Measurements from ENCODE around the gene PBX3.

PBX3 gene

GRCh38 chr9:125749287-125749935 is 2.2 kb downstream of the PBX3 start:
- no peak for TF ChIP-seq ZFX (IDR thresholded peaks at IDR 0.05)
- no peak for TF ChIP-seq CTCF (conservative IDR thresholded peaks at IDR 0.05)
- no peak overlapping the region for H3K27ac ChIP-seq

- TF ChIP-seq ZFX (IDR thresholded peaks at IDR 0.05) (no peak), CTCF (conservative IDR thresholded peaks at IDR 0.05) (no peak)
Observed at GRCh38 chr9:125749951-125750626, 2.9 kb downstream of the PBX3 start.

GRCh38 chr9:125750627-125751011 is 3.4 kb downstream of the PBX3 start:
- no peak overlapping the region for H3K27ac ChIP-seq
- TF ChIP-seq CTCF (conservative IDR thresholded peaks at IDR 0.05) (no peak), ZFX (IDR thresholded peaks at IDR 0.05) (no peak)

More at GRCh38 chr9:125749951-125750626, 2.9 kb downstream of the PBX3 start:
- no peak overlapping the region for H3K27ac ChIP-seq

DNA sequence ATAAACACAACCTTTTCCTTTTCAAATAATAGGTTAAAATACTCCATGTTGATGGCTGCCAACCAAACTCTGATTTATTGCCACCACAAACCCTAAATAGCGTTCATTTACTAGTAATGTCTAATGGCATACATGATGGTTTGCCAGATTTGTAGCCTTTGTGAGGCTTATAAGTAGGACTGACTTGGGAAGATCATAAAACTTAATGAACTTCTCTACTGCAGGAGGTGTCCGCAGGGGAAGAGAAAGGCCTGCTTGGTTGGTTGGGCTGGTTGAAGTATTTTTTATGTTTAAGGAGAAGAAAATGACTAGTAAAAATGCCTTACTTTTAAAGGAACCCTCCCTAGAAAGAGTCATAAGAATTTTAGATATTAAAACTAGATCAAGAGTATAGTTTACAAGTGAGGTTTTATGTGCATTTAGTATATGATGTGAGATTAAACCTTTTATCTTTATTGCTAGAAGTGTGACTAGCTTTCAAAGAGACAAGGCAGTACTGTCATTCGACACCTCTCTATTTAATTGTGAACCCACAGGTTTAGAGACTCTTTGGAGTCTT is 5.0 kb downstream of the PBX3 start:
- no peak overlapping the region for H3K27ac ChIP-seq
- TF ChIP-seq CTCF (conservative IDR thresholded peaks at IDR 0.05) (no peak), ZFX (IDR thresholded peaks at IDR 0.05) (no peak)

DNA sequence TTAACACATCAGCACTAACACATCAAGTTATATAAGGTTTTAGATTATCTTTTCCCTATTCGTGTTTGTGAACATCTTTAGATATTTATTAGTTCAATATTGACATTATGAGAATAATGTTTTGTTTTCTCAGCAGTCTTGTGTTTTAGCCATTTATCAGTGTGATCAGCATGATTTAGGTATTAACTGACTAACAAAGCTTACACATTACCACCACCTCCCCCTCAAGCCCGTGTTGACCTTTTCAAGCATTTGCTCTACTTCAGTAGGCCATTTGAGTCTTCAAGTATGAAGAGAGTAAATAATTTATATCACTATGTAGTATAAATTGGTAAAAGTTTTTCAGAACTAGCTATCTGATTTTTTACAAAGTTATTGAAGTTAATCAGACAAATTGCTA is 6.9 kb downstream of the PBX3 start:
- H3K27ac ChIP-seq: no peak overlapping the region
- no peak for TF ChIP-seq ZFX (IDR thresholded peaks at IDR 0.05)
- TF ChIP-seq CTCF (conservative IDR thresholded peaks at IDR 0.05): no peak

GRCh38 chr9:125755340-125755739 is 8.2 kb downstream of the PBX3 start:
- TF ChIP-seq CTCF (conservative IDR thresholded peaks at IDR 0.05) (no peak), ZFX (IDR thresholded peaks at IDR 0.05) (no peak)
- H3K27ac ChIP-seq: no peak overlapping the region

GRCh38 chr9:125756518-125756917 is 9.3 kb downstream of the PBX3 start:
- TF ChIP-seq CTCF (conservative IDR thresholded peaks at IDR 0.05): no peak
- no peak overlapping the region for H3K27ac ChIP-seq

Measured in C4-2B (cell line).